A375 (cell line): ENCODE data around the gene PFDN1. TPM values are rescaled to one million over a fixed set of nuclear protein-coding genes. Genes with fewer than 3 reads are reported as not detected.

Source experiments
- total RNA-seq: library from RNA; depleted of rRNA; stranded (reverse); fragments of >200 nt; shearing (Covaris generic); gene quantifications from 2 replicates; pipeline ENCODE4 v1.2.3, GENCODE V29; 2014; rRNA removed

The PFDN1 gene
- total RNA-seq: 62.6 and 83.2 TPM in 2 replicates

GRCh38 chr5:140302786-140303639 is at the start of gene PFDN1:
PFDN1 (minus strand) TSS chr5:140303101; CDS start chr5:140303073, 28 bp downstream.

GRCh38 chr5:140346348-140347221 is 43.7 kb upstream of the PFDN1 start, which contains the start of gene HBEGF:
HBEGF (minus strand) TSS chr5:140346603; CDS start chr5:140346328, 275 bp downstream.

Other genes starting within 250 kb of the PFDN1 start
- 8.9 and 11.4 TPM in 2 replicates for gene PURA, start 189.0 kb downstream of the PFDN1 start, total RNA-seq
- gene IGIP, start 177.2 kb downstream of the PFDN1 start, total RNA-seq: 0.72 and 1.4 TPM in 2 replicates
- 20.3 TPM in 2 replicates for gene CYSTM1, start 127.9 kb downstream of the PFDN1 start, total RNA-seq
- 16.0 and 21.3 TPM in 2 replicates for gene HBEGF, start 43.5 kb upstream of the PFDN1 start, total RNA-seq
- gene SLC4A9, start 57.1 kb upstream of the PFDN1 start, total RNA-seq: not detected in 2 replicates
- gene ANKHD1, start 98.7 kb upstream of the PFDN1 start, total RNA-seq: 63.8 and 77.6 TPM in 2 replicates
- 1.2 and 1.5 TPM in 2 replicates for gene EIF4EBP3, start 244.6 kb upstream of the PFDN1 start, total RNA-seq